OCI-LY3 (cell line): ENCODE results near the gene RNF41.

Source experiments
- CTCF ChIP-seq: fragments of 200-600, 300-600 bp; sonication (generic); IDR thresholded peaks from 2 replicates; pipeline ENCODE4 v1.5.1; 2014; ENCODE audit warnings: antibody characterized with exemption, low read length, low read depth
- EZH2phosphoT487 ChIP-seq: fragments of 200-600 bp; shearing (Covaris generic); IDR thresholded peaks from 2 replicates; pipeline ENCODE4 v1.6.1; 2018; ENCODE audit warnings: antibody characterized with exemption, mixed run types, low read depth

DNA sequence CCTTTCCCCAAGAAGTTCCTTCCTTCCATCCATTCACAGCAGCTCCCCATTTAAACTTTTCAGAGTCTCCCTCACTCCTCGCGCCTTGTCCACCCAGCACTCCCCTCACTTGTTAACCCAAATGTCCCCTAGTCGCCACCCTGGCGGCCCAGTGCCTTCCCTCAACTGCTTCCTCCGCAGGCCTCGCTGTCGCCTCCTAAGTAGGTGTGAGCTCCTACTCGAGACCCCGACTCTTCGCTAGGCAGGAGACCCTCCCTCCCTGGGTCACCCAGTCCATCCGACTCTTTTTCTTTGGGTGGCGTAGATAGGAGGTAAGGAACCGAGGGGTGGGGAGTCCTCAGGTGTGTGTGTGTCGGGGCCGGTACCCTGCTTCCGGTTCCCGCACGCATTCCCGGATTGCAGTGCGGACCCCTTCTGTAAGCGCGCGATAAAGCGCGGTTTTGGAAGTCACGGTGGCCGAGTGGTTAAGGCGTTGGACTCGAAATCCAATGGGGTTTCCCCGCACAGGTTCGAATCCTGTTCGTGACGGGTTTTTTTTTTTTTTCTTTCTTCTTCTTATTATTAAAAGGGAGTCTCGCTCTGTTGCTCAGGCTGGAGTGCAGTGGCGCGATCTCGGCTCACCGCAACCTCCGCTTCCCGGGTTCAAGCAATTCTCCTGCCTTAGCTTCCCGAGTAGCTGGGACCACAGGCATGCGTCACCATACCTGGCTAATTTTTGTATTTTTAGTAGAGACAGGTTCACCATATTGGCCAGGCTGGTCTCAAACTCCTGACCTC, 31.6 kb downstream of the RNF41 start:
- TF ChIP-seq CTCF = no peak
- no peak for TF ChIP-seq EZH2phosphoT487
